H9 (cell line): ENCODE measurements around the gene RELCH. TPM values are rescaled to one million over a fixed set of nuclear protein-coding genes. Genes with fewer than 3 reads are reported as not detected.

Experiments
- DNase-seq: peaks from one replicate; pipeline ENCODE4 v3.0.0-alpha.2; 2017
- H2AFZ ChIP-seq: one replicate; pipeline ENCODE4 v1.6.1; 2013; ENCODE audit warnings: mild to moderate bottlenecking, low read length, control low read depth, moderate library complexity
- H2AK5ac ChIP-seq: 2 replicates; pipeline ENCODE4 v1.6.1; 2013; ENCODE audit warnings: low read length, control low read depth, mixed read lengths; ENCODE audit not compliant: insufficient read length
- H2BK120ac ChIP-seq: one replicate; pipeline ENCODE4 v1.6.1; 2013; ENCODE audit warnings: low read depth, mild to moderate bottlenecking, low read length, control low read depth, inconsistent platforms; ENCODE audit not compliant: poor library complexity, severe bottlenecking
- H2BK12ac ChIP-seq: 2 replicates; pipeline ENCODE4 v1.6.1; 2013; ENCODE audit warnings: low read length, control low read depth, mixed read lengths, low read depth; ENCODE audit not compliant: insufficient read length
- H2BK15ac ChIP-seq: 2 replicates; pipeline ENCODE4 v1.6.1; 2013; ENCODE audit warnings: low read depth, low read length, control low read depth
- H2BK20ac ChIP-seq: one replicate; pipeline ENCODE4 v1.6.1; 2013; ENCODE audit warnings: low read depth, mild to moderate bottlenecking, low read length, control low read depth, inconsistent platforms; ENCODE audit not compliant: poor library complexity, severe bottlenecking
- H2BK5ac ChIP-seq: 2 replicates; pipeline ENCODE4 v1.6.1; 2013; ENCODE audit warnings: low read length, control low read depth, mixed read lengths; ENCODE audit not compliant: insufficient read length
- H3K14ac ChIP-seq: 2 replicates; pipeline ENCODE4 v1.6.1; 2013; ENCODE audit warnings: low read length, control low read depth; ENCODE audit not compliant: insufficient read depth
- H3K18ac ChIP-seq: 2 replicates; pipeline ENCODE4 v1.6.1; 2013; ENCODE audit warnings: low read depth, mild to moderate bottlenecking, mixed read lengths, low read length, control low read depth; ENCODE audit not compliant: insufficient read length
- H3K23ac ChIP-seq: 2 replicates; pipeline ENCODE4 v1.6.1; 2013; ENCODE audit warnings: low read length, control low read depth, mixed read lengths, low read depth; ENCODE audit not compliant: insufficient read length
- H3K23me2 ChIP-seq: 2 replicates; pipeline ENCODE4 v1.6.1; 2013; ENCODE audit warnings: low read depth, mild to moderate bottlenecking, mixed read lengths, low read length, control low read depth; ENCODE audit not compliant: insufficient read length, poor library complexity, severe bottlenecking
- H3K27ac ChIP-seq: 2 replicates; pipeline ENCODE4 v1.5.1; 2013; ENCODE audit warnings: low read length, control low read depth, mixed read lengths, low read depth; ENCODE audit not compliant: insufficient read length
- H3K27me3 ChIP-seq: 2 replicates; pipeline ENCODE4 v1.6.1; 2013; ENCODE audit warnings: low read length, control low read depth, inconsistent platforms; ENCODE audit not compliant: insufficient read depth
- H3K4ac ChIP-seq: 2 replicates; pipeline ENCODE4 v1.6.1; 2013; ENCODE audit warnings: low read depth, mild to moderate bottlenecking, control low read depth, inconsistent platforms, low read length, moderate library complexity
- H3K4me1 ChIP-seq: 2 replicates; pipeline ENCODE4 v1.6.1; 2013; ENCODE audit warnings: low read length, control low read depth, inconsistent platforms; ENCODE audit not compliant: insufficient read depth
- H3K4me2 ChIP-seq: 2 replicates; pipeline ENCODE4 v1.6.1; 2013; ENCODE audit warnings: low read length, control low read depth, mixed read lengths; ENCODE audit not compliant: insufficient read length, insufficient read depth
- H3K56ac ChIP-seq: 2 replicates; pipeline ENCODE4 v1.6.1; 2013; ENCODE audit warnings: low read depth, mild to moderate bottlenecking, mixed read lengths, low read length, control low read depth; ENCODE audit not compliant: insufficient read length
- H3K79me1 ChIP-seq: 2 replicates; pipeline ENCODE4 v1.6.1; 2013; ENCODE audit warnings: low read depth, mild to moderate bottlenecking, moderate library complexity, low read length, control low read depth, inconsistent platforms; ENCODE audit not compliant: insufficient read depth, poor library complexity, severe bottlenecking
- H3K79me2 ChIP-seq: 2 replicates; pipeline ENCODE4 v1.6.1; 2013; ENCODE audit warnings: low read length, control low read depth, inconsistent platforms; ENCODE audit not compliant: insufficient read depth
- H3K9ac ChIP-seq: 2 replicates; pipeline ENCODE4 v1.6.1; 2013; ENCODE audit warnings: low read length, control low read depth, mixed read lengths; ENCODE audit not compliant: insufficient read length; ENCODE audit errors: extremely low read depth
- H3K9me3 ChIP-seq: one replicate; pipeline ENCODE4 v1.6.1; 2013; ENCODE audit warnings: low read depth, low read length, inconsistent platforms; ENCODE audit not compliant: control insufficient read depth
- H3T11ph ChIP-seq: one replicate; pipeline ENCODE4 v1.6.1; 2013; ENCODE audit warnings: mild to moderate bottlenecking, low read length, control low read depth, inconsistent platforms
- H4K20me1 ChIP-seq: one replicate; pipeline ENCODE4 v1.6.1; 2013; ENCODE audit not compliant: control insufficient read depth, insufficient read length, insufficient read depth
- H4K5ac ChIP-seq: 2 replicates; pipeline ENCODE4 v1.6.1; 2013; ENCODE audit warnings: low read depth, mild to moderate bottlenecking, mixed read lengths, low read length, control low read depth; ENCODE audit not compliant: insufficient read length
- H4K8ac ChIP-seq: replicated peaks from 2 replicates; pipeline ENCODE4 v1.6.1; 2013; ENCODE audit warnings: low read length, control low read depth, mixed read lengths, low read depth; ENCODE audit not compliant: insufficient read length
- H4K91ac ChIP-seq: 2 replicates; pipeline ENCODE4 v1.6.1; 2013; ENCODE audit warnings: low read depth, mild to moderate bottlenecking, moderate library complexity, mixed read lengths, low read length, control low read depth; ENCODE audit not compliant: insufficient read length
- H3K27ac Mint-ChIP-seq, 3 experiments: 2 replicates in 2 of 3; 3 replicates in 1 of 3; pipeline ENCODE4 v1.8.0; 2020 to 2021; ENCODE audit warnings: mixed read lengths in 3 of 3, mild to moderate bottlenecking in 1 of 3, moderate library complexity in 1 of 3
- H3K27me3 Mint-ChIP-seq: 2 replicates; pipeline ENCODE4 v1.8.0; 2021; ENCODE audit warnings: low read depth, mild to moderate bottlenecking, moderate library complexity, mixed read lengths
- H3K36me3 Mint-ChIP-seq, 3 experiments: 2 replicates in 2 of 3; 3 replicates in 1 of 3; pipeline ENCODE4 v1.8.0; 2020 to 2021; ENCODE audit warnings: low read depth in 3 of 3, mixed read lengths in 3 of 3; ENCODE audit not compliant: insufficient read depth in 1 of 3
- H3K4me1 Mint-ChIP-seq, 2 experiments: 2 replicates each; pipeline ENCODE4 v1.8.0; 2020; ENCODE audit warnings: mixed read lengths in 2 of 2
- H3K4me3 Mint-ChIP-seq, 2 experiments: 2 replicates in 1 of 2; 3 replicates in 1 of 2; pipeline ENCODE4 v1.8.0; 2020 to 2021; ENCODE audit warnings: mild to moderate bottlenecking in 2 of 2, mixed read lengths in 2 of 2, moderate library complexity in 1 of 2
- H3K9me3 Mint-ChIP-seq, 2 experiments: 2 replicates in 1 of 2; 3 replicates in 1 of 2; pipeline ENCODE4 v1.8.0; 2020; ENCODE audit warnings: mild to moderate bottlenecking in 2 of 2, mixed read lengths in 2 of 2, moderate library complexity in 1 of 2
- CTCF ChIP-seq: fragments of 200-600 bp; sonication (generic); conservative IDR thresholded peaks from 3 replicates; pipeline ENCODE4 v1.8.0; 2021; ENCODE audit warnings: antibody characterized with exemption, mild to moderate bottlenecking
- WGBS: extraction: QIAGEN DNeasy Blood & Tissue Kit; methylation state at CpG from one replicate; pipeline ENCODE4 v1.1.7; 2013; ENCODE audit warnings: missing lambda C conversion rate, low lambda C conversion rate, mixed read lengths; ENCODE audit not compliant: insufficient read length; ENCODE audit errors: extremely low coverage; 5-methylcytosine and 5-hydroxymethylcytosine counted together
- total RNA-seq: library from RNA; stranded (reverse); gene quantifications from 2 replicates; pipeline ENCODE4 v1.2.1, GENCODE V29; 2021

RELCH gene
- total RNA-seq, 1 experiment from 2014 or later: 32.3 TPM

DNA sequence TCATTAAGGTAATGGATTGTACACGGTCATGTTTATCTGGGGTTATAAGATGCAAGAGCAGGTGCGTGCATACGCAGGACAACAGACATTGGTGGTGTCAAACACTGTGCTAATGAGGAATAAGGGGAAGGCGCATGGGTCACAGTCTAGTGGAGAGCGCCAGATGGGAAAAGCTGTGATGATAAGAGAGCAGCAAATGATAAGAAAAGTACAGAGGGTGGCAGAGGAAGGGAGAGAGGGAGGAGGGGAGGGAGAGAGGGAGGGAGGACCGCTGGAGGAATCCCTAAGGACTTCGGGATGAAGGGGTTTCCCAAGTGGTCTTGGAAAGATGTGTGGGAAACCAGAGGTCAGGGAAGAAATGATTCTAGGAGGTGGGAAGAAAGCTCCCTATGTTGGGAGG, 140.9 kb downstream of the RELCH start:
- no peaks in the 10 kb centered on the region; a peak in 1 of 7 replicates for H3K36me3 Mint-ChIP-seq
- Histone ChIP-seq H3K79me2 (no peaks in the 10 kb centered on the region), H3K56ac (no peak overlapping the region), H4K91ac (no peak overlapping the region), H3K27ac (no peak overlapping the region), H2BK120ac (no peak overlapping the region), H2AK5ac (no peak overlapping the region), H2BK12ac (no peak overlapping the region), H4K8ac (no peak overlapping the region), H3K27me3 (peaks cover 10% of the 10 kb centered on the region; the same call in 1 of the 2 replicates), H3T11ph (no peak overlapping the region), H3K23ac (no peak overlapping the region), H2BK15ac (no peak overlapping the region), H3K79me1 (no peaks in the 10 kb centered on the region), H4K5ac (no peak overlapping the region), H2BK20ac (no peak overlapping the region), H3K4me2 (no peak overlapping the region), H3K4ac (no peak overlapping the region), H2AFZ (no peak overlapping the region), H3K18ac (no peak overlapping the region), H4K20me1 (no peaks in the 10 kb centered on the region), H3K9me3 (no peaks in the 10 kb centered on the region), H3K23me2 (peaks cover 20% of the 10 kb centered on the region), H3K14ac (no peak overlapping the region), H3K4me1 (peaks cover 12% of the 10 kb centered on the region; the same call in 1 of the 2 replicates), H3K9ac (no peak overlapping the region), H2BK5ac (no peak overlapping the region)
- H3K27me3 Mint-ChIP-seq: peaks cover 60% of the 10 kb centered on the region
- H3K4me1 Mint-ChIP-seq: peaks cover 48 to 72% of the 10 kb centered on the region in 2 experiments
- H3K27ac Mint-ChIP-seq: no peak overlapping the region
- no CpG with 5 or more reads among the region's 7 CpGs for WGBS
- H3K4me3 Mint-ChIP-seq: no peak overlapping the region
- no peak for TF ChIP-seq CTCF
- no peak for DNase-seq
- peaks cover 0 to 3% of the 10 kb centered on the region in 2 experiments; a peak in 1 of 5 replicates for H3K9me3 Mint-ChIP-seq
